Endodermal cell (in vitro differentiated cells): Measurements from ENCODE around the gene GPR45. TPM values are rescaled to one million over a fixed set of nuclear protein-coding genes. Genes with fewer than 3 reads are reported as not detected.

ENCODE experiments used
- DNase-seq: peaks from one replicate; pipeline ENCODE4 v3.0.0-alpha.2; 2017
- H3K27ac ChIP-seq: 2 replicates; pipeline ENCODE4 v1.5.1; 2013; ENCODE audit warnings: mild to moderate bottlenecking, low read depth, low read length, moderate library complexity
- H3K27me3 ChIP-seq: 2 replicates; pipeline ENCODE4 v1.6.1; 2013; ENCODE audit warnings: mild to moderate bottlenecking, low read length, moderate library complexity; ENCODE audit not compliant: insufficient read depth, control insufficient read depth, poor library complexity, severe bottlenecking
- H3K36me3 ChIP-seq: 2 replicates; pipeline ENCODE4 v1.7.0; 2013; ENCODE audit warnings: mild to moderate bottlenecking, low read length, moderate library complexity; ENCODE audit not compliant: control insufficient read depth, insufficient read depth
- H3K4me1 ChIP-seq: one replicate; pipeline ENCODE4 v1.7.0; 2013; ENCODE audit warnings: low read length; ENCODE audit not compliant: control insufficient read depth, insufficient read depth
- H3K4me3 ChIP-seq: 2 replicates; pipeline ENCODE4 v1.5.1; 2013; ENCODE audit warnings: mild to moderate bottlenecking, low read length, moderate library complexity
- H3K9ac ChIP-seq: 2 replicates; pipeline ENCODE4 v1.6.1; 2013; ENCODE audit warnings: mild to moderate bottlenecking, low read length, moderate library complexity; ENCODE audit not compliant: poor library complexity, severe bottlenecking; ENCODE audit errors: extremely low read depth
- H3K9me3 ChIP-seq: 2 replicates; pipeline ENCODE4 v1.6.1; 2013; ENCODE audit warnings: mild to moderate bottlenecking, low read length, moderate library complexity; ENCODE audit not compliant: control insufficient read depth
- H3K27ac Mint-ChIP-seq: 2 replicates; pipeline ENCODE4 v1.8.0; 2020; ENCODE audit warnings: mixed read lengths
- H3K27me3 Mint-ChIP-seq: 2 replicates; pipeline ENCODE4 v1.8.0; 2021; ENCODE audit warnings: mild to moderate bottlenecking, mixed read lengths; ENCODE audit not compliant: insufficient read depth
- H3K36me3 Mint-ChIP-seq: 2 replicates; pipeline ENCODE4 v1.8.0; 2020; ENCODE audit warnings: low read depth, mixed read lengths
- H3K4me1 Mint-ChIP-seq: 2 replicates; pipeline ENCODE4 v1.8.0; 2020; ENCODE audit warnings: mixed read lengths
- H3K4me3 Mint-ChIP-seq: 2 replicates; pipeline ENCODE4 v1.8.0; 2020; ENCODE audit warnings: mild to moderate bottlenecking, moderate library complexity, mixed read lengths
- H3K9me3 Mint-ChIP-seq: 2 replicates; pipeline ENCODE4 v1.8.0; 2020; ENCODE audit warnings: mild to moderate bottlenecking, mixed read lengths
- WGBS, 2 experiments: methylation state at CpG; one replicate each; pipeline versions ENCODE4 v1.1.5 to v1.1.7; 2013; ENCODE audit warnings: missing lambda C conversion rate in 2 of 2, mixed read lengths in 1 of 2; ENCODE audit not compliant: insufficient coverage in 1 of 2, insufficient read length in 1 of 2; 5-methylcytosine and 5-hydroxymethylcytosine counted together
- total RNA-seq, 2 donors: library from RNA; stranded (reverse); fragmentation: NEBNext Ultra II Directional in 1 of 2; extraction: Animal tissue kit (Norgen Biotek cat#: 25700) in 1 of 2; gene quantifications; 2 replicates in 1 of 2; 3 replicates in 1 of 2; pipeline ENCODE4 v1.2.1, GENCODE V29; 2021
- TF ChIP-seq, protein P1 (sequence below): fragments of 200-600 bp; sonication (generic); conservative IDR thresholded peaks from 2 replicates; pipeline ENCODE4 v1.5.0; 2021; ENCODE audit warnings: antibody characterized with exemption, mild to moderate bottlenecking

The GPR45 gene
- total RNA-seq, 2 donors from 2014 or later, result not detected

DNA sequence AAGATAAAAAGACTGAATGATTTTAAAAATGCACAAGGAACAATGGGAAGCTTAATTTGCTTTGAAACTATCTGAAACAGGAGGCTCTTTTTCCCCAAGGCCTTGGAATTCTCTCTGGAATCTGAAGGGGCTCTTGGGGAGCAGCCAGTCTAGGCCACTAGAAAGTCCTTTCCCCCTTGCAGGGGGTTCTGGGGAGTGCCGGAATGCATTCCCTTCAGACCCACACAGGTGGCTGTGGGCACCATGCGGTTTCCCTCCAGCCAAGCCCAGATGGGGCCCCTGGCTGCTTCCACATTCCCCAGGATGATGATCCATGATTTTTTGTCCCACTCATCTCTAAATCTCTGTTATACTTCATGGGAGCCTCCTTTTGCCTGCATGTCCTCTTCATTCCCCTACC is 10.7 kb downstream of the GPR45 start:
- Histone ChIP-seq H3K4me1 (peaks cover 8% of the 10 kb centered on the region), H3K9ac (no peak overlapping the region), H3K9me3 (no peaks in the 10 kb centered on the region), H3K36me3 (no peaks in the 10 kb centered on the region), H3K27ac (no peak overlapping the region), H3K27me3 (no peaks in the 10 kb centered on the region), H3K4me3 (no peak overlapping the region)
- Mint-ChIP-seq H3K4me3 (no peak overlapping the region), H3K27me3 (no peaks in the 10 kb centered on the region), H3K4me1 (no peaks in the 10 kb centered on the region), H3K9me3 (peaks cover 27% of the 10 kb centered on the region), H3K36me3 (peaks cover 2% of the 10 kb centered on the region), H3K27ac (no peak overlapping the region)
- DNase-seq, result no peak
- 88 to 100% methylated on average over 1 to 2 of the region's 2 CpGs for WGBS, 2 experiments
- TF ChIP-seq, protein P1, sequence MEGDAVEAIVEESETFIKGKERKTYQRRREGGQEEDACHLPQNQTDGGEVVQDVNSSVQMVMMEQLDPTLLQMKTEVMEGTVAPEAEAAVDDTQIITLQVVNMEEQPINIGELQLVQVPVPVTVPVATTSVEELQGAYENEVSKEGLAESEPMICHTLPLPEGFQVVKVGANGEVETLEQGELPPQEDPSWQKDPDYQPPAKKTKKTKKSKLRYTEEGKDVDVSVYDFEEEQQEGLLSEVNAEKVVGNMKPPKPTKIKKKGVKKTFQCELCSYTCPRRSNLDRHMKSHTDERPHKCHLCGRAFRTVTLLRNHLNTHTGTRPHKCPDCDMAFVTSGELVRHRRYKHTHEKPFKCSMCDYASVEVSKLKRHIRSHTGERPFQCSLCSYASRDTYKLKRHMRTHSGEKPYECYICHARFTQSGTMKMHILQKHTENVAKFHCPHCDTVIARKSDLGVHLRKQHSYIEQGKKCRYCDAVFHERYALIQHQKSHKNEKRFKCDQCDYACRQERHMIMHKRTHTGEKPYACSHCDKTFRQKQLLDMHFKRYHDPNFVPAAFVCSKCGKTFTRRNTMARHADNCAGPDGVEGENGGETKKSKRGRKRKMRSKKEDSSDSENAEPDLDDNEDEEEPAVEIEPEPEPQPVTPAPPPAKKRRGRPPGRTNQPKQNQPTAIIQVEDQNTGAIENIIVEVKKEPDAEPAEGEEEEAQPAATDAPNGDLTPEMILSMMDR, result no peak

DNA sequence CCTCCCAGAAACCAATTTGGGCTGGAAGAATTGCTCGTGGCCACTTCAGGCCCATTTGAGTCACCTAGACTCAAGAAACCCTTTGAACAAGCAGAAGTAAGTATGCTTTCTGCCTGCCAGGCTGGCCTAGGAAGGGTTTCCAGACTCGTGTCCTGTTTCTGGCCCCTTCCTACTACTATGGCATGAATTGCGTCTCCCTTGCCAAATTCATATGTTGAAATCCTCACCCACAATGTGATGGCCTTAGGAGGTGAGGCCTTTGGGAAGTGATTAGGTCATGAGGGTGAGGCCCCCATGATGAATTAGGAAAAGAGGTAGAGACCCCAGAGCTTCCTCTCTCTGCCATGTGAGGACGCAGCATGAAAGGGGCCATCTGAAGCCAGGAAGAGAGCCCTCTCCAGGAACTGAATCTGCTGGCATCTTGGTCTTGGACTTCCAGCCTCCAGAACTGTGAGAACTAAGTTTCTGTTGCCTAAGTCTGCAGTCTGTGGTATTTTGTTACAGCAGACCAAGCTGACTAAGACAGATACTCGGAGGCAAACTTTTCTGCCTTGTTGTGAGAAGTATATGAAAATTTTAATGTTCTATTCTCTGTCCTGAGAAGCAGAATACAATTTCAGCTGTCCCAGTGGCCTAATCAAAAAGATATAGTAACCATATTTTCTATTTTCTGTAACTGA is 13.1 kb downstream of the GPR45 start:
- H3K4me3 Mint-ChIP-seq, result no peak overlapping the region
- peaks cover 8% of the 10 kb centered on the region for H3K4me1 ChIP-seq
- WGBS, 2 experiments, result 96 to 100% methylated on average over 3 to 5 of the region's 5 CpGs
- H3K36me3 Mint-ChIP-seq, result peaks cover 2% of the 10 kb centered on the region
- TF ChIP-seq, protein P1, result no peak
- no peak overlapping the region for H3K27ac Mint-ChIP-seq
- H3K36me3 ChIP-seq, result no peaks in the 10 kb centered on the region
- no peaks in the 10 kb centered on the region for H3K27me3 ChIP-seq
- no peaks in the 10 kb centered on the region for H3K27me3 Mint-ChIP-seq
- H3K9me3 ChIP-seq, result no peaks in the 10 kb centered on the region
- DNase-seq, result no peak
- no peak overlapping the region for H3K4me3 ChIP-seq
- peaks cover 18% of the 10 kb centered on the region for H3K9me3 Mint-ChIP-seq
- no peaks in the 10 kb centered on the region for H3K4me1 Mint-ChIP-seq
- H3K9ac ChIP-seq, result no peak overlapping the region
- H3K27ac ChIP-seq, result no peak overlapping the region

DNA sequence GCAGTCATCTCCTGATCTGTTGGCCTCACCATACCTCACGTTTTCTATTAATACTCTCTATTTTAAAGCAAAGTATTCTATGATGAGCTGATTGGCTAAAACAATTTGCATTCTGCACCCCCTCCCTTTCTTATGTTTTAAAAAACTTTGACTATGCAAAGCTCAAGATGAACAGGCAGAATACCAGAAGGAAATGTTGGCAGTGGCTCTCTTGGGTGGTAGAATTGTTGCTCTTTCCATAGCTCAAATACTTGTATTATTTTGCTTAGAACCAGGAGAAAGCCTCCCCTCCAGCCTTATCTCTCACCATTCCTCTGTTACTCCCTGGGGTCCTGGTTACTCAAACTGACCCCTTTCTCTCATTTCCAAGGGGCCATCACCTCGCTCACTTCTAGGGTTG is 14.4 kb downstream of the GPR45 start:
- WGBS, 2 experiments, result 96% methylated on average over 2 of the region's 2 CpGs; no CpG with 5 or more reads in 1 of the 2 experiments
- Mint-ChIP-seq H3K4me3 (no peak overlapping the region), H3K9me3 (peaks cover 8% of the 10 kb centered on the region), H3K27ac (no peak overlapping the region), H3K27me3 (no peaks in the 10 kb centered on the region), H3K4me1 (no peaks in the 10 kb centered on the region), H3K36me3 (peaks cover 2% of the 10 kb centered on the region)
- H3K4me3 ChIP-seq, result no peak overlapping the region
- no peak for DNase-seq
- no peak overlapping the region for H3K9ac ChIP-seq
- no peak overlapping the region for H3K27ac ChIP-seq
- TF ChIP-seq, protein P1, result no peak
- H3K36me3 ChIP-seq, result no peaks in the 10 kb centered on the region
- no peaks in the 10 kb centered on the region for H3K9me3 ChIP-seq
- no peaks in the 10 kb centered on the region for H3K27me3 ChIP-seq
- H3K4me1 ChIP-seq, result peaks cover 8% of the 10 kb centered on the region
